MCF 10A (cell line): Measurements from ENCODE around the gene ANO1. TPM values are rescaled to one million over a fixed set of nuclear protein-coding genes. Genes with fewer than 3 reads are reported as not detected.

Experiments used
- BruUV-seq: library from RNA; stranded (reverse); fragments of 400-500 nt; replicated peaks from 2 replicates; lab custom pipeline; 2021; lab: Mats Ljungman, UMichigan
- CTCF ChIA-PET: fragments of 300-600 bp; sonication (Branson Sonifier 250); formaldehyde crosslinking; extraction: SDS; loops from one replicate; lab custom pipeline; 2021; ENCODE audit warnings: antibody characterized with exemption, inconsistent platforms; lab: Yijun Ruan, JAX
- POLR2A ChIA-PET: fragments of 300-600, 350-650 bp; sonication (Branson Sonifier 250); formaldehyde crosslinking; extraction: SDS; loops from one replicate; lab custom pipeline; 2020; ENCODE audit warnings: antibody characterized with exemption, inconsistent platforms; lab: Yijun Ruan, JAX
- DNase-seq: peaks from one replicate; pipeline ENCODE4 v3.0.0-alpha.2; 2018; ENCODE audit not compliant: unreplicated experiment
- H3K27ac Mint-ChIP-seq: one replicate; pipeline ENCODE4 v1.8.0; 2022; ENCODE audit warnings: mild to moderate bottlenecking, low read depth, mixed read lengths; ENCODE audit not compliant: unreplicated experiment
- H3K27me3 Mint-ChIP-seq: one replicate; pipeline ENCODE4 v1.8.0; 2022; ENCODE audit warnings: mixed read lengths; ENCODE audit not compliant: insufficient read depth, unreplicated experiment
- H3K36me3 Mint-ChIP-seq: one replicate; pipeline ENCODE4 v1.8.0; 2022; ENCODE audit warnings: mild to moderate bottlenecking, moderate library complexity, mixed read lengths; ENCODE audit not compliant: insufficient read depth, unreplicated experiment
- H3K4me1 Mint-ChIP-seq: one replicate; pipeline ENCODE4 v1.8.0; 2022; ENCODE audit warnings: mixed read lengths; ENCODE audit not compliant: insufficient read depth, unreplicated experiment
- H3K4me3 Mint-ChIP-seq: one replicate; pipeline ENCODE4 v1.8.0; 2022; ENCODE audit warnings: mild to moderate bottlenecking, moderate library complexity, mixed read lengths; ENCODE audit not compliant: unreplicated experiment
- H3K9me3 Mint-ChIP-seq: one replicate; pipeline ENCODE4 v1.8.0; 2022; ENCODE audit warnings: mixed read lengths; ENCODE audit not compliant: unreplicated experiment
- intact Hi-C: fragments of 100-400 bp; cut with micrococcal nuclease; formaldehyde crosslinking; loops from 2 replicates; pipeline ENCODE4 v1.14.1; 2022
- total RNA-seq: library from RNA; stranded (reverse); gene quantifications from 2 replicates; pipeline ENCODE4 v1.2.3, GENCODE V29; 2022
- TF ChIP-seq, protein P1 (sequence below): fragments of 200-600 bp; IDR thresholded peaks from one replicate; pipeline ENCODE4 v1.8.0; 2022; ENCODE audit warnings: antibody characterized with exemption, mild to moderate bottlenecking; ENCODE audit not compliant: unreplicated experiment

The ANO1 gene
- total RNA-seq, 1 experiment from 2014 or later = not detected

DNA sequence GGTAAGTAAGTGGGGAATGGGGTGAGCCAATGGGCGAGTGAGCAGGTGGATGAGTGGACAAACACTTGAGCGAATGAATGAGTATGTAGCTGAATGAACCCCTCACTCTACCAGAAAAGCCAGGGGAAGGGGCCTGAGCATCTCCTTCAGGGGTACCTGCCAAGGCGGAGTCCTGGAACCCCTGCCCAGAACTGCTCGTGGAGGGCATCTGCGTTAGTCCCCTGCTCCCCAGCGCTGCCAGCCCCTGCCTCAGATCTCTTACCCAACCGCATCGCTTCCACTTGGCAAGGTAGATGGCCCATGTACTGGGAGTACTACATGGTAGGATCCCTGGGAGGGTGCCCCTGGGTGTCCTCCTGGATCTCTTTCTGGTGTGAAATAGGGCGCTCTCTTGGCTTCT lies 7.4 kb upstream of the ANO1 start:
- Mint-ChIP-seq H3K36me3 (no peaks in the 10 kb centered on the region), H3K27ac (no peak overlapping the region), H3K9me3 (no peaks in the 10 kb centered on the region), H3K4me1 (no peaks in the 10 kb centered on the region), H3K4me3 (no peak overlapping the region), H3K27me3 (peaks cover 30% of the 10 kb centered on the region)
- POLR2A ChIA-PET = no interaction called here
- TF ChIP-seq, protein P1, sequence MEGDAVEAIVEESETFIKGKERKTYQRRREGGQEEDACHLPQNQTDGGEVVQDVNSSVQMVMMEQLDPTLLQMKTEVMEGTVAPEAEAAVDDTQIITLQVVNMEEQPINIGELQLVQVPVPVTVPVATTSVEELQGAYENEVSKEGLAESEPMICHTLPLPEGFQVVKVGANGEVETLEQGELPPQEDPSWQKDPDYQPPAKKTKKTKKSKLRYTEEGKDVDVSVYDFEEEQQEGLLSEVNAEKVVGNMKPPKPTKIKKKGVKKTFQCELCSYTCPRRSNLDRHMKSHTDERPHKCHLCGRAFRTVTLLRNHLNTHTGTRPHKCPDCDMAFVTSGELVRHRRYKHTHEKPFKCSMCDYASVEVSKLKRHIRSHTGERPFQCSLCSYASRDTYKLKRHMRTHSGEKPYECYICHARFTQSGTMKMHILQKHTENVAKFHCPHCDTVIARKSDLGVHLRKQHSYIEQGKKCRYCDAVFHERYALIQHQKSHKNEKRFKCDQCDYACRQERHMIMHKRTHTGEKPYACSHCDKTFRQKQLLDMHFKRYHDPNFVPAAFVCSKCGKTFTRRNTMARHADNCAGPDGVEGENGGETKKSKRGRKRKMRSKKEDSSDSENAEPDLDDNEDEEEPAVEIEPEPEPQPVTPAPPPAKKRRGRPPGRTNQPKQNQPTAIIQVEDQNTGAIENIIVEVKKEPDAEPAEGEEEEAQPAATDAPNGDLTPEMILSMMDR = no peak
- intact Hi-C loops = no loop called here
- no peak for DNase-seq
- BruUV-seq = no TSS peak
- CTCF ChIA-PET = no interaction called here

- ChIA-PET POLR2A (no interaction called here), CTCF (no interaction called here)
- no peaks in the 10 kb centered on the region for H3K4me1 Mint-ChIP-seq
- no peak overlapping the region for H3K4me3 Mint-ChIP-seq
- BruUV-seq = no TSS peak
- H3K27ac Mint-ChIP-seq = no peak overlapping the region
- TF ChIP-seq, protein P1 = no peak
- intact Hi-C loops = no loop called here
- H3K9me3 Mint-ChIP-seq = no peaks in the 10 kb centered on the region
- peaks cover 30% of the 10 kb centered on the region for H3K27me3 Mint-ChIP-seq
- no peaks in the 10 kb centered on the region for H3K36me3 Mint-ChIP-seq
- no peak for DNase-seq
Observed at GRCh38 chr11:70071996-70072395, 6.1 kb upstream of the ANO1 start.

DNA sequence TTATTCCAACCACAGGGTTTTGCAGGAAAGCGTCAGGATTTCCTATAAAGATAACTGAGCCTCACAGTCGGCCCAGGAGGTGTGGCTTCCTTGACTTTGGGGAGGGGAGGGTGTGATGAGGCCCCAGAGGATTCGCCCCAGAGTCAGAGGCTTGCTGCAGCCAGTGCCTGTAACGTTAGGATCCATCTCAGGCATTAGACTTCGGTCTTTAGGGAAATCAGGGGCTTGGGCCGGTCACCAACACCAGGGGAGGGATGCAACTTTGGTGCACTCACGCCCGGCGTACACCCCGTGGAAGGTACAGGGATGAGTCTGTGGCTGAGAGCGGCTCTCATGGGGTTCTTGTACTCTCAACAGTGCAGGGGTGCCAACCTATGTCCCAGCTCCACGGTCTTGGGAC lies 5.7 kb upstream of the ANO1 start:
- Mint-ChIP-seq H3K27ac (no peak overlapping the region), H3K9me3 (no peaks in the 10 kb centered on the region), H3K36me3 (no peaks in the 10 kb centered on the region), H3K27me3 (peaks cover 30% of the 10 kb centered on the region), H3K4me3 (no peak overlapping the region), H3K4me1 (no peaks in the 10 kb centered on the region)
- intact Hi-C loops = no loop called here
- ChIA-PET CTCF (no interaction called here), POLR2A (no interaction called here)
- TF ChIP-seq, protein P1 = no peak
- no TSS peak for BruUV-seq
- no peak for DNase-seq

- H3K27ac Mint-ChIP-seq = no peak overlapping the region
- no peak for DNase-seq
- ChIA-PET POLR2A (no interaction called here), CTCF (no interaction called here)
- intact Hi-C loops = no loop called here
- peaks cover 24% of the 10 kb centered on the region for H3K27me3 Mint-ChIP-seq
- no peaks in the 10 kb centered on the region for H3K4me1 Mint-ChIP-seq
- TF ChIP-seq, protein P1 = no peak
- no peaks in the 10 kb centered on the region for H3K36me3 Mint-ChIP-seq
- H3K4me3 Mint-ChIP-seq = no peak overlapping the region
- no peaks in the 10 kb centered on the region for H3K9me3 Mint-ChIP-seq
- no TSS peak for BruUV-seq
Observed at GRCh38 chr11:70072861-70073755, 5.0 kb upstream of the ANO1 start.
